Right lobe of liver (tissue), 4 donors: ENCODE data around the gene PRKN.

Experiments used
- CTCF ChIP-seq, 4 donors: fragments of 200-600 bp in 3 of 4; fragments of 450-650 bp in 1 of 4; IDR thresholded peaks; one replicate each; pipeline versions ENCODE4 v1.5.1 to v1.8.0; 2016 to 2022; ENCODE audit warnings: antibody characterized with exemption in 4 of 4, mild to moderate bottlenecking in 2 of 4
- POLR2A ChIP-seq: fragments of 450-650 bp; IDR thresholded peaks from one replicate; pipeline ENCODE4 v1.6.1; 2017; ENCODE audit warnings: antibody characterized with exemption, mild to moderate bottlenecking
- donor health status: DM: no; HTN: no; CAD: no.
- donor health status: DM: no; HTN: no; CAD: no.
- donor health status: DM: no; HTN: yes; CAD: no.

GRCh38 chr6:161440299-161440698 lies 1287.3 kb downstream of the PRKN start:
- TF ChIP-seq CTCF (IDR thresholded peaks at IDR 0.05) (no peak), POLR2A (no peak)
